ENCODE measurements around the gene PPP4R3C.
"Not testable (repeated sequence)": the region's sequence is repeated elsewhere in the genome, so short reads cannot be mapped to it uniquely, and the experiment has no call there.

PPP4R3C gene

GRCh38 chrX:27463187-27463586 lies at the start of gene PPP4R3C:
TSS of gene PPP4R3C (minus strand) at chrX:27463341. CDS start at chrX:27463296, 45 bp downstream.
- no peak for FAIRE-seq

GRCh38 chrX:27491397-27491796 lies 28.3 kb upstream of the PPP4R3C start:
- FAIRE-seq: no peak

DNA sequence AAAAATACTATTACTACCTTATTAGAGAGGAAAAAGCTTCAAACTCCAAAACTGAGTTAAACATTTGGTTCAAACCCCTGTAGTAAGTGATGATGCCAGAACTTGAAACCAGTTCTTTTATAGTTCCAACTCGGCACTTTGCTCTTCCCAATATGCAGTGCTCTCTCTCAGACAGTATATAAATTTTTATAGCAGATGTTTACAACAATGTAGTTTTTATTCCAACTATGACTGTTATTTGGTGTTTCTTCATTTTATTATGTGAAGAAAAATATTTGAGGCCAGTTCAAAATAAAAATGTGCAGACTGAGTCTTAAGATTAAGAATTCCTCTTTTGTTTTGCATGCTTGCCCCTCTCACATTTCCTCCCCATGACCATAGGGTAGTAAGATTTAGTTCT lies 2.9 kb upstream of the PPP4R3C start:
- FAIRE-seq: no peak

DNA sequence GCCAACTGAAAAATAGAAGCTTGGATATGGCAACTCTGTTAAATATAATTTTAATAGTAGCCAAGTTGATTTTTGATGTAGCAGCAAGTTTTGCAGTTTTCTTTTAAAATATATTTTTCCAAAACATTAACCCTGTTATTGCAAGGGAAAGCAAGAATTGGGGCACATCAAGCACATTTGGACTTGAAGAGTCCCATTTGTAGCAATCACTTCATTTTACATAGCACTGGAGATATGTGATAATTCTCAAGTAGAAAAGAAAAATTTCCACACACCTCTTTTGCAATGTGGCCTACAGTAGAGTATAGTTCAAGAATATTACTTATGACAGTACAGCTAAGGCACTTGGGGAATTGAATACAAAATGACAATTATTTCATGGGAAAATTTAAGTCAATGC lies 1.9 kb upstream of the PPP4R3C start:
- FAIRE-seq: no peak

DNA sequence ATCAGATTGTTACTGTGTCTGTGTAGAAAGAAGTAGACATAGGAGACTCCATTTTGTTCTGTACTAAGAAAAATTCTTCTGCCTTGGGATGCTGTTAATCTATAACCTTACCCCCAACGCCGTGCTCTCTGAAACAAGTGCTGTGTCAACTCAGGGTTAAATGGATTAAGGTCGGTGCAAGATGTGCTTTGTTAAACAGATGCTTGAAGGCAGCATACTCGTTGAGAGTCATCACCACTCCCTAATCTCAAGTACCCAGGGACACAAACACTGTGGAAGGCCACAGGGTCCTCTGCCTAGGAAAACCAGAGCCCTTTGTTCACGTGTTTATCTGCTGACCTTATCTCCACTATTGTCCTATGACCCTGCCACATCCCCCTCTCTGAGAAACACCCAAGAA lies 4.0 kb downstream of the PPP4R3C start:
- not testable (repeated sequence) for FAIRE-seq

GRCh38 chrX:27458544-27458943 lies 4.6 kb downstream of the PPP4R3C start:
- FAIRE-seq: not testable (repeated sequence)

- no peak for FAIRE-seq
Observed at GRCh38 chrX:27451324-27451723, 11.8 kb downstream of the PPP4R3C start.

DNA sequence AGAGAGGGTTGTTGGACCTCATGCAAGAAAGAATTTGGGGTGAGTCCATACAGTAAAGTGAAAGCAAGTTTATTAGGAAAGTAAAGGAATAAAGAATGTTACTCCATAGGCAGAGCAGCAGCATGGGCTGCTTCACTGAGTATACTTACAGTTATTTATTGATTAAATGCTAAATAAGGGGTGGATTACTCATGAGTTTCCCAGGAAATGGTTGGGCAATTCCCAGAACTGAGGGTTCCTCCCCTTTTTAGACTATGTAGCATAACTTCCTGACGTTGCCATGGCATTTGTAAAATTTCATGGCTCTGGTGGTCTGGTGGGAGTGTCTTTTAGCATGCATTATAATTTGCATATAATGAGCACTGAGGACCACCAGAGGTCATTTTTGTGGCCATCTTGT lies 16.7 kb downstream of the PPP4R3C start:
- no peak for FAIRE-seq

- FAIRE-seq: no peak
Observed at GRCh38 chrX:27445438-27445837, 17.7 kb downstream of the PPP4R3C start.

DNA sequence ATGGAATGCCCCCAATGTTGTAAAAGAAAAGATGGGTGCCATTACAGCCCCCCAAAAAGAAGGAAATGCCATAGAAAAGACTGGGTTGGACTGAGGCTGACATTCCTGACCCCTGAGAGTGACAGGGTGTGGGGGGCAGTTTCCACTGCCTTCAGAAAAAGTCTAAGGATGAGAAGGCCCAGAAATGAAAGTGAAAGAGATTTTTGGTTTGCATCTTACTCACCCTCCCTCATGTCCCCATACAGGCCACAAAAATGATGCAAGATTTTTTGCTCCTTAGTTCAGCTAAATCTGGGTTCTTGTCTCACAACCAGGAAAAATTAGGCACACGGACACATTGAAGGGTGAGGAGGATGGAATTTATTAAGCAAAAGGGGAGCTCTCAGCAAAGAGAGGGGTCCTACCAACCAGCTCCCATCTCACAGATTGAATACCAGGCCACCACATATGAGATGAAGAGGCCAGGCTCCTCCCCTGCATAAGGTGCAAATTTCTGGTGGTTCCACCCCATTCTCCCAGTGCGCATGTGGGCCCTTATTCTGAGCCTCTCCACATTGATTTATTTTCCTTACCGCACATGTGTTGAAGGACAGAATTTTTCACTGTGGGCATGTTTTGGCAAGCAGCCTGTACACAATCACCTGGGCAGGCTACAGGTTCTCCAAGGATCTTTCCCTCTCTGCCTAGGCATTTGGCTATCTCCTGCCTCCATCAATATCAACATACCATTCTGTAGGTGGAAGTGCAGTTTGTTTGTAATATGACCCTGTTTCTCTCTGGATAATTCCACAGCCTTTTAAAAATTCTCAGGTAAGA lies 18.8 kb downstream of the PPP4R3C start:
- FAIRE-seq: no peak

DNA sequence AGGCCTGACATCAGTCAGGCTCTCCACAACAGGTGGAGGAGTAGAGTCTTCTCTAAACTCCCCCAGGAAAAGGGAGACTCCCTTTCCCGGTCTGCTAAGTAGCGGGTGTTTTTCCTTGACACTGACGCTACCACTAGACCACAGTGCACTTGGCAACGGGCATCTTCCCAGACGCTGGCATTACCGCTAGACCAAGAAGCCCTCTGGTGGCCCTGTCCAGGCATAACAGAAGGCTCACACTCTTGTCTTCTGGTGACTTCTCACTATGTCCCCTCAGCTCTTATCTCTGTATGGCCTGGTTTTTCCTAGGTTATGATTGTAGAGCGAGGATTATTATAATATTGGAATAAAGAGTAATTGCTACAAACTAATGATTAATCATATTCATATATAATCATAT lies 20.7 kb downstream of the PPP4R3C start:
- not testable (repeated sequence) for FAIRE-seq

DNA sequence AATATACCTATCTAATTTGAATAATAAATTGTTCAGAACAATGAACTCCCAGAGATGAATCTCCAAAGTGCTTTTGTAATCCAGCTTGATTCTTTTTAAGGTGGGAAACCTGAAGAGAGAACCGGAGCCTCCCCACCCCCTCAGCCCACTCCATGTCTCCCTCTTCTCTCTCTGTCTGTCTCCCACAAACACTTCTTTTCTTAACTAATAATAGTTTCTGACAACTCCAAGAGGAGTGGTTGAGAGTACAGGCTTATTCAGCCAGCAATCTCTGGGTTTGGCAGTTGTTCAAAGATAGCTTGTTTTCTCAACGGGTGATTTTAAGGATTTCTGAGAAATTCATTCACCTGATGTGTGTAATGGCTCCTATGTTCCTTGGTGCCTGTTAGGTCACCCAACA lies 23.4 kb downstream of the PPP4R3C start:
- FAIRE-seq: no peak

GRCh38 chrX:27438937-27439336 lies 24.2 kb downstream of the PPP4R3C start:
- no peak for FAIRE-seq

- FAIRE-seq: no peak
Observed at GRCh38 chrX:27435031-27435430, 28.1 kb downstream of the PPP4R3C start.
